ENCODE results near the gene SMIM36. TPM values are rescaled to one million over a fixed set of nuclear protein-coding genes. Genes with fewer than 3 reads are reported as not detected.
A peak's percentile ranks its signal among the peaks of the same experiment; 100 is the strongest.
"Not testable (repeated sequence)": the region's sequence is repeated elsewhere in the genome, so short reads cannot be mapped to it uniquely, and the experiment has no call there.

Gene SMIM36
- total RNA-seq, 2 donors from 2014 or later: not detected

- no peak overlapping the region for H3K27ac ChIP-seq
- H3K4me3 ChIP-seq: no peak overlapping the region
- no peaks in the 10 kb centered on the region for H3K27me3 ChIP-seq
- no peak for DNase-seq (ENCODE audit: low spot score)
- H3K9me3 ChIP-seq: no peaks in the 10 kb centered on the region
- TF ChIP-seq CTCF (IDR thresholded peaks at IDR 0.05): no peak
- H3K4me1 ChIP-seq: no peaks in the 10 kb centered on the region
- no peaks in the 10 kb centered on the region for H3K36me3 ChIP-seq
Observed at GRCh38 chr17:55531053-55531728, 19.9 kb upstream of the SMIM36 start.

DNA sequence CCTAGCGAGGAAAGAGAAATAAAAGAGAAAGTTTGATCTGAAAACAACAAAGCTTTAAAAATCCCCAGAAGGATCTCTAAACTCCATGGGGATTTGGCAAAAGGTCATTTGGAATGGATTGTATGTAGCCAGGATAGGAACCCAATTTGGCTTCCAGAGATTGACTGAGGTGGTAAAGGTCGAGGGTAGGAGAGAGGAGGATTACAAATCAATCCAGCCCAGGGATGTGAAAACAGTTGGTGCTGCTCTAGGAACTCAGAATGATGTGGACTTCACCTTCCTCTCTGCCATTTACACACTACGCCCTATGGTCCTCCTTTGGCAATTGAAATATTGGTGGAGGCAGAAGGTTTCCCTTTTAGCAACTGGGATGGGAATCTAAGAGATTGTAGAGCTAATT is 18.8 kb upstream of the SMIM36 start:
- H3K9me3 ChIP-seq: no peaks in the 10 kb centered on the region
- no peak for TF ChIP-seq CTCF (IDR thresholded peaks at IDR 0.05)
- no peaks in the 10 kb centered on the region for H3K36me3 ChIP-seq
- no peaks in the 10 kb centered on the region for H3K27me3 ChIP-seq
- H3K27ac ChIP-seq: no peak overlapping the region
- no peak overlapping the region for H3K4me3 ChIP-seq
- no peaks in the 10 kb centered on the region for H3K4me1 ChIP-seq
- DNase-seq (ENCODE audit: low spot score): no peak

GRCh38 chr17:55527540-55528118 is 16.4 kb upstream of the SMIM36 start:
- no peak overlapping the region for H3K27ac ChIP-seq
- H3K9me3 ChIP-seq: no peaks in the 10 kb centered on the region
- no peak overlapping the region for H3K4me3 ChIP-seq
- no peaks in the 10 kb centered on the region for H3K36me3 ChIP-seq
- H3K27me3 ChIP-seq: no peaks in the 10 kb centered on the region
- no peaks in the 10 kb centered on the region for H3K4me1 ChIP-seq
- no peak for DNase-seq (ENCODE audit: low spot score)
- TF ChIP-seq CTCF (IDR thresholded peaks at IDR 0.05): peak in 1 of 2 donors; percentile 74

- Histone ChIP-seq H3K27me3 (no peaks in the 10 kb centered on the region), H3K36me3 (no peaks in the 10 kb centered on the region), H3K9me3 (no peaks in the 10 kb centered on the region), H3K4me1 (no peaks in the 10 kb centered on the region), H3K4me3 (no peak overlapping the region), H3K27ac (no peak overlapping the region)
- DNase-seq (ENCODE audit: low spot score): no peak
- no peak for TF ChIP-seq CTCF (IDR thresholded peaks at IDR 0.05)
Observed at GRCh38 chr17:55524440-55525220, 13.4 kb upstream of the SMIM36 start.

GRCh38 chr17:55523032-55523431 is 11.8 kb upstream of the SMIM36 start:
- not testable (repeated sequence) for H3K9me3 ChIP-seq; H3K4me3 ChIP-seq; H3K36me3 ChIP-seq; DNase-seq (ENCODE audit: low spot score); H3K4me1 ChIP-seq; H3K27ac ChIP-seq; H3K27me3 ChIP-seq

DNA sequence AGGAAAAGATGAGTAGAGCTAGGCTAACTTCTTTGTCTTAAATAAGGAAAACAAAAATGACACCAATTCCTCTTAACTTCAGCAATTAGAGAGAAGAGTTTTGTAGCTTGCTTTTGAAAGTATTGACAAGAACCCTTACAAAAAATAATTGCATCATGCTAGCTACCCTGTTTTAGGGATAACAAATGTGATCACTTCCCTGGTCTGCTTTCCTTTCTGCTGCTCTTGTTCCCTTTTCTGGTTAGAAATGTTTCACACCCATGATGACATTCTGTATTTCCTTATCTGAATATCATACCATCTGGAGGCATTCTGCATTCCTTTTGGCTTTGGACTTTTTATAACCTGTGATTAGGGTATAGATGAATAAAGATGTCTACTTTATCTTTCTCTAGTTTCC is 9.9 kb upstream of the SMIM36 start:
- no peak for TF ChIP-seq CTCF (IDR thresholded peaks at IDR 0.05)
- Histone ChIP-seq H3K27ac (no peak overlapping the region), H3K9me3 (no peaks in the 10 kb centered on the region), H3K4me1 (no peaks in the 10 kb centered on the region), H3K36me3 (no peaks in the 10 kb centered on the region), H3K4me3 (no peak overlapping the region), H3K27me3 (no peaks in the 10 kb centered on the region)
- DNase-seq (ENCODE audit: low spot score): no peak
